CD14-positive monocyte (primary cell): ENCODE data around the gene RLF. TPM values are rescaled to one million over a fixed set of nuclear protein-coding genes. Genes with fewer than 3 reads are reported as not detected.
"Not testable (repeated sequence)": the region's sequence is repeated elsewhere in the genome, so short reads cannot be mapped to it uniquely, and the experiment has no call there.

Source experiments
- DNase-seq, 3 donors: peaks; one replicate each; pipeline ENCODE4 v3.0.0-alpha.2; 2011 to 2022
- H2AFZ ChIP-seq: 2 replicates; pipeline ENCODE4 v1.6.0; 2012; ENCODE audit warnings: mild to moderate bottlenecking, low read depth, low read length, inconsistent platforms; ENCODE audit not compliant: insufficient read depth, poor library complexity, severe bottlenecking
- H3K27ac ChIP-seq, 2 donors: 1 replicate in 1 of 2; 2 replicates in 1 of 2; pipeline ENCODE4 v1.5.1; 2012 to 2013; ENCODE audit warnings: low read length in 2 of 2, control low read depth in 1 of 2, inconsistent platforms in 1 of 2, low read depth in 1 of 2, mild to moderate bottlenecking in 1 of 2
- H3K27me3 ChIP-seq, 2 donors: one replicate each; pipeline versions ENCODE4 v1.6.0 to v1.6.1; 2011 to 2013; ENCODE audit warnings: low read length in 2 of 2; ENCODE audit not compliant: control insufficient read depth in 2 of 2, insufficient read depth in 2 of 2
- H3K36me3 ChIP-seq, 2 donors: replicated peaks in 1 of 2; 1 replicate in 1 of 2; 2 replicates in 1 of 2; pipeline versions ENCODE4 v1.5.1 to v1.6.1; 2012 to 2013; ENCODE audit warnings: low read length in 2 of 2, control low read depth in 1 of 2, inconsistent platforms in 1 of 2, mild to moderate bottlenecking in 1 of 2; ENCODE audit not compliant: insufficient read depth in 2 of 2, control insufficient read depth in 1 of 2
- H3K4me1 ChIP-seq, 2 donors: 1 replicate in 1 of 2; 2 replicates in 1 of 2; pipeline versions ENCODE4 v1.5.1 to v1.6.1; 2012 to 2013; ENCODE audit warnings: low read length in 2 of 2, control low read depth in 1 of 2, inconsistent platforms in 1 of 2, mild to moderate bottlenecking in 1 of 2, moderate library complexity in 1 of 2; ENCODE audit not compliant: insufficient read depth in 2 of 2, control insufficient read depth in 1 of 2
- H3K4me2 ChIP-seq: replicated peaks from 2 replicates; pipeline ENCODE3; 2012; ENCODE audit warnings: low read length, moderate library complexity, mild to moderate bottlenecking; ENCODE audit not compliant: poor library complexity, severe bottlenecking; ENCODE audit errors: extremely low read depth
- H3K4me3 ChIP-seq, 3 experiments: fragments of 200-600 bp in 1 of 3; sonication (generic) in 1 of 3; replicated peaks in 1 of 3; 1 replicate in 2 of 3; 2 replicates in 1 of 3; pipeline ENCODE4 v1.5.1; 2011 to 2013; ENCODE audit warnings: low read length in 3 of 3, mild to moderate bottlenecking in 3 of 3, control low read depth in 2 of 3, low read depth in 2 of 3, inconsistent platforms in 1 of 3, moderate library complexity in 1 of 3
- H3K79me2 ChIP-seq: 2 replicates; pipeline ENCODE4 v1.6.0; 2012; ENCODE audit warnings: mild to moderate bottlenecking, control low read depth, inconsistent platforms, low read length, moderate library complexity; ENCODE audit not compliant: insufficient read depth
- H3K9ac ChIP-seq: 2 replicates; pipeline ENCODE4 v1.6.0; 2017; ENCODE audit warnings: low read length, mild to moderate bottlenecking; ENCODE audit not compliant: insufficient read depth, poor library complexity, severe bottlenecking
- H3K9me3 ChIP-seq, 2 donors: replicated peaks in 1 of 2; 1 replicate in 1 of 2; 2 replicates in 1 of 2; pipeline versions ENCODE4 v1.5.1 to v1.6.1; 2012 to 2013; ENCODE audit warnings: low read length in 2 of 2, control low read depth in 1 of 2; ENCODE audit not compliant: control insufficient read depth in 1 of 2, insufficient read depth in 1 of 2
- H4K20me1 ChIP-seq: 2 replicates; pipeline ENCODE4 v1.6.0; 2012; ENCODE audit warnings: mild to moderate bottlenecking, low read length, control low read depth, moderate library complexity; ENCODE audit not compliant: insufficient read depth
- H3K27ac Mint-ChIP-seq, 7 donors: one replicate each; pipeline ENCODE4 v1.8.0; 2020; ENCODE audit warnings: mild to moderate bottlenecking in 7 of 7, mixed read lengths in 7 of 7, moderate library complexity in 6 of 7, inconsistent platforms in 2 of 7
- H3K27me3 Mint-ChIP-seq, 3 donors: one replicate each; pipeline ENCODE4 v1.8.0; 2021 to 2022; ENCODE audit warnings: low read depth in 3 of 3, mild to moderate bottlenecking in 3 of 3, mixed read lengths in 3 of 3, moderate library complexity in 3 of 3, inconsistent platforms in 1 of 3
- H3K36me3 Mint-ChIP-seq, 2 donors: one replicate each; pipeline ENCODE4 v1.8.0; 2020; ENCODE audit warnings: mixed read lengths in 2 of 2, inconsistent platforms in 1 of 2, mild to moderate bottlenecking in 1 of 2
- H3K4me1 Mint-ChIP-seq: one replicate; pipeline ENCODE4 v1.8.0; 2020; ENCODE audit warnings: mild to moderate bottlenecking, mixed read lengths
- H3K4me3 Mint-ChIP-seq, 2 donors: one replicate each; pipeline ENCODE4 v1.8.0; 2020; ENCODE audit warnings: mild to moderate bottlenecking in 2 of 2, mixed read lengths in 2 of 2, moderate library complexity in 1 of 2
- H3K9me3 Mint-ChIP-seq, 7 donors: one replicate each; pipeline ENCODE4 v1.8.0; 2020 to 2022; ENCODE audit warnings: mixed read lengths in 7 of 7, mild to moderate bottlenecking in 6 of 7, moderate library complexity in 6 of 7, inconsistent platforms in 2 of 7
- WGBS: methylation state at CpG from one replicate; pipeline ENCODE4 v1.1.5; 2013; ENCODE audit warnings: missing lambda C conversion rate; ENCODE audit not compliant: insufficient coverage; 5-methylcytosine and 5-hydroxymethylcytosine counted together
- intact Hi-C, 2 donors: fragments of 100-400 bp; cut with micrococcal nuclease; formaldehyde crosslinking; loops; one replicate each; pipeline versions ENCODE4 v1.15.0 to v1.15.1; 2023
- polyA plus RNA-seq, 3 donors: library from polyadenylated mRNA; depleted of rRNA in 1 of 3; unstranded in 2 of 3; stranded (reverse) in 1 of 3; fragments of 300-500 nt in 2 of 3; fragments of >200 nt in 1 of 3; fragmentation: Illumina TruSeq in 2 of 3; gene quantifications; 1 replicate in 2 of 3; 2 replicates in 1 of 3; pipeline ENCODE4 v1.2.3, GENCODE V29; 2012 to 2021
- TF ChIP-seq, protein P1 (sequence below): fragments of 200-600 bp; IDR thresholded peaks from one replicate; pipeline ENCODE4 v1.8.0; 2022; ENCODE audit warnings: antibody characterized with exemption, mild to moderate bottlenecking

Gene RLF
- polyA plus RNA-seq, 3 donors, result 3.0 to 9.2 (median 6.2) TPM

DNA sequence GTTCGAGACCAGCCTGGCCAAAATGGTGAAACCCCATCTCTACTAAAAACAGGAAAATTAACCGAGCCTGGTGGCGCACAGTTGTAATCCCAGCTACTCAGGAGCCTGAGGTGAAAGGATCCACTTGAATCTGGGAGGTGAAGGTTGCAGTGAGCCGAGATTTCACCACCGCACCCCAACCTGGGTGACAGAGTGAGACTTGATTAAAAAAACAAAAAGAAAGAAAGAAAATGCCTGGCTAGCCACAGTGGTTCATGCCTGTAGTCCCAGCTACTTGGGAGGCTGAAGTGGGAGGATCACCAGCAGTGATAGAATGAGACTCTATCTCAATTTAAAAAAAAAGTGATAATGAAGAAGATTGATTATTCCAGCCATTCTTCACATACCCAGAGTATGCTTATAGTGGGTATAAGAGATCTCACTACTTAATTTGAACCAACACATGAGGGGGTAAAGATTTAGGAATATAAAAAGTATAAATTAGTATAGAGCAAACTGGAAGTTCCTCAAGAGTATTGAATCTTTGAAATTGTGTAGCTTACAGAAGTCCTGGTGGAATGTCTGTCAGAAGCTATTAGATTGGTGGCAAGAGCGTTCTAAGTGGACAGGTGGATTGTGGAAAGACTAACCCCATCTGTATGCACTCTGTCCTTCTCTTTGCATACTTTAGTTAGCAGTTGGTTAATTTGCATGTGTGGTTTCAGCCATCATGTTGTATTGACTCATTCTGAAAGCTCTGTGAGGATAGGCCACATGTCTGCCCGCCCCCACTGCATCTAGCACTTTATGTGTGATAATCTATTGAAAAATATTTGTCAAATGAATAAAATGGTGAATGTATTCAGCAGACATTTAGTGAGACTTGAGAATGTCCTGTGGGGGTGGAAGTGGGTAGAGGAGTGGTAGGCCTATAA lies 25.0 kb downstream of the RLF start:
- H3K9me3 Mint-ChIP-seq, result no peaks in the 10 kb centered on the region
- H4K20me1 ChIP-seq, result peaks cover 96% of the 10 kb centered on the region
- H3K27ac Mint-ChIP-seq, result peak overlapping the region in 6 of 7 donors; percentile 5 to 77 (median 56)
- peaks cover 23% of the 10 kb centered on the region for H3K4me1 Mint-ChIP-seq
- H3K36me3 ChIP-seq, result peaks cover 21 to 25% of the 10 kb centered on the region in 2 donors
- H3K27ac ChIP-seq, result peak overlapping the region in 1 of 2 donors; percentile 52
- no peak overlapping the region for H3K4me3 ChIP-seq
- H3K79me2 ChIP-seq, result peaks cover 91% of the 10 kb centered on the region
- peaks cover 21 to 22% of the 10 kb centered on the region in 2 donors for H3K36me3 Mint-ChIP-seq
- TF ChIP-seq, protein P1, sequence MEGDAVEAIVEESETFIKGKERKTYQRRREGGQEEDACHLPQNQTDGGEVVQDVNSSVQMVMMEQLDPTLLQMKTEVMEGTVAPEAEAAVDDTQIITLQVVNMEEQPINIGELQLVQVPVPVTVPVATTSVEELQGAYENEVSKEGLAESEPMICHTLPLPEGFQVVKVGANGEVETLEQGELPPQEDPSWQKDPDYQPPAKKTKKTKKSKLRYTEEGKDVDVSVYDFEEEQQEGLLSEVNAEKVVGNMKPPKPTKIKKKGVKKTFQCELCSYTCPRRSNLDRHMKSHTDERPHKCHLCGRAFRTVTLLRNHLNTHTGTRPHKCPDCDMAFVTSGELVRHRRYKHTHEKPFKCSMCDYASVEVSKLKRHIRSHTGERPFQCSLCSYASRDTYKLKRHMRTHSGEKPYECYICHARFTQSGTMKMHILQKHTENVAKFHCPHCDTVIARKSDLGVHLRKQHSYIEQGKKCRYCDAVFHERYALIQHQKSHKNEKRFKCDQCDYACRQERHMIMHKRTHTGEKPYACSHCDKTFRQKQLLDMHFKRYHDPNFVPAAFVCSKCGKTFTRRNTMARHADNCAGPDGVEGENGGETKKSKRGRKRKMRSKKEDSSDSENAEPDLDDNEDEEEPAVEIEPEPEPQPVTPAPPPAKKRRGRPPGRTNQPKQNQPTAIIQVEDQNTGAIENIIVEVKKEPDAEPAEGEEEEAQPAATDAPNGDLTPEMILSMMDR, result no peak
- H3K27me3 Mint-ChIP-seq, result no peaks in the 10 kb centered on the region
- H3K4me1 ChIP-seq, result peaks cover 2 to 8% of the 10 kb centered on the region in 2 donors
- H3K4me3 Mint-ChIP-seq, result no peak overlapping the region
- H3K9me3 ChIP-seq, result no peaks in the 10 kb centered on the region
- 100% methylated on average over 2 of the region's 7 CpGs for WGBS
- H3K9ac ChIP-seq, result no peak overlapping the region
- H3K27me3 ChIP-seq, result no peaks in the 10 kb centered on the region
- H2AFZ ChIP-seq, result no peak overlapping the region
- peak in 2 of 3 donors; percentile 3 for DNase-seq
- H3K4me2 ChIP-seq, result no peak overlapping the region
- intact Hi-C loops, result no loop called here

DNA sequence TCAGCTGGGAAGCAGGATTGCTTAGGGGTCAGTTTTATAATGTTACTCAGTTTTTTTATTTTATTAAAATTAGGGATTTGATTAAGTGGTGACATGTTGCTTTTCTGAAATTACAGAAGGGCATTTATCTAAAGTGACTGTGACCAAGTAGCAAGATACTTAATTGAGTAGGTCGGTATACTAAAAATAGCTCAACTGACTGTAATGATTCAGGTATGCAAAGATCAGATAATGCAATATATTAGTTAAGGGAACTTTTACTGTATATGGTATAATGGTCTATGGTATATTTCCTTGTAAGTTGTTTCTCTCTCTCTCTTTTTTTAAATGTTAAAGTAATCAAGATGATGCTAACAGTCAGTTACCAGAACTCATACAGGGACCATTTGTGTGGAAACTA lies 26.2 kb downstream of the RLF start:
- no CpG with 5 or more reads among the region's 1 CpG for WGBS
- peaks cover 20% of the 10 kb centered on the region for H3K4me1 Mint-ChIP-seq
- H3K79me2 ChIP-seq, result peaks cover 89% of the 10 kb centered on the region

DNA sequence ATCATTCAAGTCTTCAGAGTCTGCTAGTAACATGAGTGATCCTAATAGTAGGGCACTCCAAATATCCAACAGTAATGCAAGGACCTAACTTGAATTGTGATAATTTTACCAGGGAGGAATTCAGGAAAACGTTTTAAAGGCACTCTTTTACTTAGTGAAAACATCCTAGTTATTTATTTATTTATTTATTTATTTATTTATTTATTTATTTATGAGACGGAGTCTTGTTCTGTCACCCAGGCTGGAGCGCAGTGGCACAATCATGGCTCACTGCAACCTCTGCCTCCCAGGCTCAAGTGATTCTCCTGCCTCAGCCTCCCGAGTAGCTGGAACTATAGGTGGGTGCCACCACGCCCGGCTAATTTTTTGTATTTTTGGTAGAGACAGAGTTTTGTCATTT lies 33.5 kb downstream of the RLF start:
- H3K27ac ChIP-seq, H3K4me1 Mint-ChIP-seq, H3K9ac ChIP-seq, H3K9me3 ChIP-seq, H3K4me3 ChIP-seq, H3K27me3 ChIP-seq, H3K4me2 ChIP-seq, DNase-seq, H3K27ac Mint-ChIP-seq, H3K9me3 Mint-ChIP-seq, H3K27me3 Mint-ChIP-seq, H3K4me3 Mint-ChIP-seq, intact Hi-C loops, H2AFZ ChIP-seq, H3K4me1 ChIP-seq: not testable (repeated sequence)
- peaks cover 60 to 64% of the 10 kb centered on the region in 2 donors for H3K36me3 Mint-ChIP-seq
- Histone ChIP-seq H4K20me1 (peaks cover 26% of the 10 kb centered on the region), H3K36me3 (peaks cover 66 to 75% of the 10 kb centered on the region in 2 donors), H3K79me2 (peaks cover 16% of the 10 kb centered on the region)
- WGBS, result no CpG with 5 or more reads among the region's 6 CpGs

More for the DNA sequence above, 26.2 kb downstream of the RLF start:
- H3K9me3 ChIP-seq, result no peaks in the 10 kb centered on the region
- Mint-ChIP-seq H3K36me3 (peaks cover 27 to 29% of the 10 kb centered on the region in 2 donors), H3K4me3 (no peak overlapping the region), H3K9me3 (no peaks in the 10 kb centered on the region), H3K27me3 (no peaks in the 10 kb centered on the region), H3K27ac (peak overlapping the region in 1 of 7 donors; percentile 35)
- H3K4me3 ChIP-seq, result no peak overlapping the region
- H3K4me2 ChIP-seq, result no peak overlapping the region
- TF ChIP-seq, protein P1, result no peak
- no peaks in the 10 kb centered on the region for H3K27me3 ChIP-seq
- no peak for DNase-seq
- H4K20me1 ChIP-seq, result peaks cover 89% of the 10 kb centered on the region
- peaks cover 33 to 37% of the 10 kb centered on the region in 2 donors for H3K36me3 ChIP-seq
- no peak overlapping the region for H3K9ac ChIP-seq
- H2AFZ ChIP-seq, result no peak overlapping the region
- H3K27ac ChIP-seq, result peak overlapping the region in 1 of 2 donors; percentile 18
- H3K4me1 ChIP-seq, result peaks cover 2 to 8% of the 10 kb centered on the region in 2 donors
- intact Hi-C loops, result no loop called here
